AG09309 (cell line): ENCODE results near the gene C14orf93.

ENCODE experiments used
- DNase-seq: peaks from one replicate; pipeline ENCODE4 v3.0.0-alpha.2; 2010; ENCODE audit warnings: low read depth
- H3K4me3 ChIP-seq: 2 replicates; pipeline ENCODE4 v1.5.1; 2011; ENCODE audit warnings: mild to moderate bottlenecking, low read depth, low read length, moderate library complexity; ENCODE audit not compliant: control insufficient read depth
- TF ChIP-seq, protein P1 (sequence below): IDR thresholded peaks from 2 replicates; pipeline ENCODE4 v1.5.1; 2011; ENCODE audit warnings: mild to moderate bottlenecking, low read depth, low read length, inconsistent platforms; ENCODE audit not compliant: insufficient read depth, control insufficient read depth; ENCODE audit errors: missing control alignments

C14orf93 gene

GRCh38 chr14:23025151-23025814 is 15.3 kb upstream of the C14orf93 start:
- TF ChIP-seq, protein P1, sequence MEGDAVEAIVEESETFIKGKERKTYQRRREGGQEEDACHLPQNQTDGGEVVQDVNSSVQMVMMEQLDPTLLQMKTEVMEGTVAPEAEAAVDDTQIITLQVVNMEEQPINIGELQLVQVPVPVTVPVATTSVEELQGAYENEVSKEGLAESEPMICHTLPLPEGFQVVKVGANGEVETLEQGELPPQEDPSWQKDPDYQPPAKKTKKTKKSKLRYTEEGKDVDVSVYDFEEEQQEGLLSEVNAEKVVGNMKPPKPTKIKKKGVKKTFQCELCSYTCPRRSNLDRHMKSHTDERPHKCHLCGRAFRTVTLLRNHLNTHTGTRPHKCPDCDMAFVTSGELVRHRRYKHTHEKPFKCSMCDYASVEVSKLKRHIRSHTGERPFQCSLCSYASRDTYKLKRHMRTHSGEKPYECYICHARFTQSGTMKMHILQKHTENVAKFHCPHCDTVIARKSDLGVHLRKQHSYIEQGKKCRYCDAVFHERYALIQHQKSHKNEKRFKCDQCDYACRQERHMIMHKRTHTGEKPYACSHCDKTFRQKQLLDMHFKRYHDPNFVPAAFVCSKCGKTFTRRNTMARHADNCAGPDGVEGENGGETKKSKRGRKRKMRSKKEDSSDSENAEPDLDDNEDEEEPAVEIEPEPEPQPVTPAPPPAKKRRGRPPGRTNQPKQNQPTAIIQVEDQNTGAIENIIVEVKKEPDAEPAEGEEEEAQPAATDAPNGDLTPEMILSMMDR, result no peak
- no peak for DNase-seq
- no peak overlapping the region for H3K4me3 ChIP-seq

DNA sequence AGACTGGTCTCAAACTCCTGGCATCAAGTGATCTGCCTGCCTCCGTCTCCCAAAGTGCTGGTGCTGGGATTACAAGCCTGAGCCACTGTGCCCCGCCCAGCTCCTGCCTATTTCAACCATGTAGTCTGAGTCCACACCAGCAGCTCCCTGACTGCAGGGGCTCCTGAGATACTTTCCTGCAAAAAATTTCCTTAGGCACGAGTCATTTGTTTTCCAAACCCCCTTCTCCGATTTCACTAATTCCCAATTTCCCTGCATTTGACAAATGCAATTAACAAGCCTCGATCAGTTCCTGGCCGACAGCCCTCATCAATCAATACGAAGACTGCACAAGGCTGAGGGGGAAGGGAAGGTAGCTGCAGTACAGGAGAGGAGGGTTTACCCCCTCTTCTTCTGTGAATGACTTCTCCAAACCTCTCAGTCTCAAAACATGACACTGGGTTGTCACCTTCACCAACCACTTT is 14.7 kb upstream of the C14orf93 start:
- TF ChIP-seq, protein P1, result no peak
- H3K4me3 ChIP-seq, result no peak overlapping the region
- no peak for DNase-seq

DNA sequence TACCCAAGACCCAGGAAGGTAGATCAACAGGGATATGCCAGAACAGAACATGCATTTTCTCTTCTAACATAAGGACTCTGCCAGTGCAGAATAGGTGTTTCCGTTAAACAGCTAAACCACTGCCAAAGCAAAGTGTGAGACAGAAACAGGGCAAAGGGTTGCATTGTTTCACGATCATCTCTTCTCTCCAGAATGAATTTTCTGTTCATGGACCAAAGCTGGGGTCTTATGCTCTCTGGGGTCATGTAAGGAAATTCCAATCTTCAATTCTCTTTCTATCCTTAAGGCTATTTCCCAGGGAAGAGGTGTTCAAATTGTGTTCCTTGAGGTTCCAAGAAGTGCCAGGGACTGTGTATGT is 13.8 kb upstream of the C14orf93 start:
- no peak overlapping the region for H3K4me3 ChIP-seq
- TF ChIP-seq, protein P1, result no peak
- DNase-seq, result no peak

DNA sequence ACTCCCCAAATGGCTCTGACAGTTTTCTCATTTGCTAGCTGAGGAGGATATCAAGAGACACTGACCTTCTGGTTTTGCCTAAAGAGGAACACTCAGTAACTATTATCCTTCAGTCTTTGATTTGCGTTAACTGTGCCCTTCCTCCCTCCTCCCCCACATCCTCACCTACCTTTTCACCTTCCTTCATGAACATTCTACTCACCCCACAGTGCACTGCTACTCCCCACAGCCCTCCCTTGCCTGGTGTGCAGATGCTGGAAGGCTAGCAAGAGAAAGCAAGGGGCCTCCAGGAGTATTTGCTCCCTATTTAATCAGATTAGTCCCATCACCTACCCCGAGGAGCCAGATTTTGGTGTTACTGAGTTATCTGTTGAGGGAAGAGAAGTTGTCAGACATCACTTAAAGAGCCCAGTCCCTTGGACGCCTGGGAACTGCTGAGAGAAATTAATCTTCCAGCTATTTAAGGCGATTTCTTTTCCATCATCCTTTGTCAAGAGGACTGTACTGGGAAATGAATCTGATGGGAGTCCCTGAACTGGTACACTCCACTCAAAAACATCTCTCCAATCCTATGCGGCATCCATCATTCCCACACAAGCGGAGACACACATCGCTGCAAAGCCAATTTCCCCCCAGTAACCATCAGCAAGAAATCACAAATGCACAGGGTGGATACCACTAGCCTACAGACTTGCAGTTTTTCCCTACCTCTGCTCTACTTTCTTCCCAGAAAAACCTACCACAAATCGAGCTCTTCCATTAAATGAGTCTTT is 13.3 kb upstream of the C14orf93 start:
- TF ChIP-seq, protein P1, result no peak
- H3K4me3 ChIP-seq, result no peak overlapping the region
- no peak for DNase-seq

- TF ChIP-seq, protein P1, result no peak
- no peak overlapping the region for H3K4me3 ChIP-seq
- DNase-seq, result no peak
Measured at GRCh38 chr14:23021889-23022442, 12.0 kb upstream of the C14orf93 start.

DNA sequence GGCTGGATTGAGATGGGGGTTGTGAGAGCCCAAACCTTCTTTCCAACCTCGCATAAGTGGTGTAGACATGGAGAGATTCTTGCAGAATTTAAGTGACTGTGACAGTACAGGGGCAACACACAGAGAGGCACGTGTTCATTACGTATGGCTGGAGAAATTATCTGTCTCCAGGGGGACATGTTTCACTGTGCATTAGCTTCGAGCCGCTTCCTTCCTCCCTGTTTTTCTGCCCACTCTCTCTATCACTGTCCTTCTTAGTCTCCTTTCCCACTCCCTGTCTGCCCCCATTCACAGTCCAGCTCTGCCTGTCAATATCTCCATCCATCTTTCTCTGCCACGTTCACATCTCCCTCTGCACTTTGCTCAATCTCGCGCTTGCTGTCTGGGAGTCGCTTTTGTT is 11.5 kb upstream of the C14orf93 start:
- no peak overlapping the region for H3K4me3 ChIP-seq
- TF ChIP-seq, protein P1, result no peak
- no peak for DNase-seq
